LNCaP clone FGC (cell line): ENCODE measurements around the gene GAN.

Source experiments
- DNase-seq: peaks from one replicate; pipeline ENCODE4 v3.0.0-alpha.2; 2011; ENCODE audit warnings: low read depth
- H3K4me3 ChIP-seq: 2 replicates; pipeline ENCODE4 v1.5.1; 2011; ENCODE audit warnings: mild to moderate bottlenecking, low read depth, low read length, control low read depth
- TF ChIP-seq, protein P1 (sequence below): IDR thresholded peaks from 2 replicates; pipeline ENCODE4 v1.5.1; 2012; ENCODE audit warnings: mild to moderate bottlenecking; ENCODE audit not compliant: control insufficient read depth, insufficient read depth; ENCODE audit errors: extremely low read depth

GAN gene

DNA sequence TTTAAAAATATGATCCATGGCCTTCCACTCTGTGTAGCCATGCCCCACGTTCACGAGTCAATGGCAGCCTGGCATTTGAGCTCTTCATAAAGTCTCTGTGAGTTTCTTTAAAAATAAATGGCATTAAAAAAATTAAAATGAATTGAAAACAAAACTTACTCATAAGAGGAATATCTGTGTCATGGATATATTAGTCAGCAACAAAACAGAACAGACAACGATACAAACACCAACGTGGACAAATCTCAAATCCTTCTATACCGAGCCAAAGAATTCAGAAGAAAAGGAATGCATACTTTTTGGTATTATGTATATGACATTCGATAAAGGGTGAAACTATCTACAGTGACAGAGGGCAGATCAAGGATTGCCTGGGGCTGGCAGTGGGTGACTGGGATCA is 121.6 kb downstream of the GAN start:
- TF ChIP-seq, protein P1, sequence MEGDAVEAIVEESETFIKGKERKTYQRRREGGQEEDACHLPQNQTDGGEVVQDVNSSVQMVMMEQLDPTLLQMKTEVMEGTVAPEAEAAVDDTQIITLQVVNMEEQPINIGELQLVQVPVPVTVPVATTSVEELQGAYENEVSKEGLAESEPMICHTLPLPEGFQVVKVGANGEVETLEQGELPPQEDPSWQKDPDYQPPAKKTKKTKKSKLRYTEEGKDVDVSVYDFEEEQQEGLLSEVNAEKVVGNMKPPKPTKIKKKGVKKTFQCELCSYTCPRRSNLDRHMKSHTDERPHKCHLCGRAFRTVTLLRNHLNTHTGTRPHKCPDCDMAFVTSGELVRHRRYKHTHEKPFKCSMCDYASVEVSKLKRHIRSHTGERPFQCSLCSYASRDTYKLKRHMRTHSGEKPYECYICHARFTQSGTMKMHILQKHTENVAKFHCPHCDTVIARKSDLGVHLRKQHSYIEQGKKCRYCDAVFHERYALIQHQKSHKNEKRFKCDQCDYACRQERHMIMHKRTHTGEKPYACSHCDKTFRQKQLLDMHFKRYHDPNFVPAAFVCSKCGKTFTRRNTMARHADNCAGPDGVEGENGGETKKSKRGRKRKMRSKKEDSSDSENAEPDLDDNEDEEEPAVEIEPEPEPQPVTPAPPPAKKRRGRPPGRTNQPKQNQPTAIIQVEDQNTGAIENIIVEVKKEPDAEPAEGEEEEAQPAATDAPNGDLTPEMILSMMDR = no peak
- no peak for DNase-seq
- no peak overlapping the region for H3K4me3 ChIP-seq

DNA sequence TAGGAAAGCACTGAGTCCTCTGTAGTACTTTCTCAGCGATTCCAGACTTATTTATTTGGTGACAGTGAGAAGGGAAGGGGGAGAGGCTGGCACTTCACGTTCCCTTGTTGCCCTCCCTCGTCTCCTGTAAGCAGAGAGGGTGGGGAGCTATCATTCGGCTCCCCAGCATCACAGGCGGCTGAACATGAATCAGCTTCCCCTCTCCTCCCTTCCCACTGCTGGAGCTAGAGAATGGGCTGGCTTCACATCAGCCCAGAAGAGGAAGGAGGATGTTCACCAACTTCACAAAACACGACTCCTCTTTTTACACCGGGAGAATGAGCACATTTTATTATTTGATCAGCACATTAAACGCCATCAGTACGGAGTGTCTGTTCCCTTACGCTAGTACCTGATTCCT is 123.1 kb downstream of the GAN start:
- no peak overlapping the region for H3K4me3 ChIP-seq
- TF ChIP-seq, protein P1 = no peak
- DNase-seq = no peak
